DMS53 treated with DMSO at 0.1 percent for 48 hours (cell line): ENCODE data around the gene LIN7C.

Source experiments
- DNase-seq: peaks from one replicate; lab custom pipeline; 2025; ENCODE audit not compliant: unreplicated experiment; lab: John Stamatoyannopoulos, UW

LIN7C gene

DNA sequence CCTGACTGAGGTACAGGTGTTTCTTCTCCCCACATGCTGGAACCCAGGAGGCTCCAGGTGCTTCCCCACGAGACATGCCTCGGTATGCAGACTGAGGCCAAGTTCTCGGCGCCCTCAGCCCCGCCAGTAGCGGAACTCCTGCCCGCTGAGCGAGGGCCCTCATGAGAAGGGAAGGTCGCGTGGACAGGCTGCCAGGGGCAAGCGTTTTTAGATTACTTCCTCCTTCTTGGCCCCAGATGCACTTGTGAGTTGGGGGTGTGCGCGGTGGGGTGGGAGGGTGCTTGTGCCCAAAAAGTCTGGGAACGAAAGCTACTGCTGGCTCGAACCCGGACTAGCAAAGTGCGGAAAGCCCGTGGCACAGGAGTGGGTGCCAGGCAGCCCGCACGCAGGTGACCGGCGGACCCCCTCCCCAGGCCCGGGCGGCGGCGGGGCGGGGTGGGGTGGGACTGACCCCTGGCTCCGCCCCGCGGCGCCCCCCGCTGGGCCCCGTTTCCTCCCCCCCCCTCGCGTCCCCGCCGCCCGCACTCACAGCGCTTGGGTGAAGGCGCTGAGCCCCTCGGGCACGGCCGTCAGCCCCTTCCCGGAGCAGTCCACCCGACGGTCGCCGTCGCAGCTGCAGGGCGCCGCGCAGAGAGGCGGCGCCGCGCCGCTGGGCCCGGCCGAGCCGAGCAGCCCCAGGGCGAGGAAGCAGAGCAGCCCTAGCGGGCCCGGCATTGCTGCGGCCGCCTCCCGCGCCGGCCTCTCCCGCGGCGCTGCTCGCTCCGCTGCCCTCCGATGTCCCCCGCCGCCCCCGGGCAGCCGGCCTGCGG lies 34.8 kb downstream of the LIN7C start:
- no peak for DNase-seq

DNA sequence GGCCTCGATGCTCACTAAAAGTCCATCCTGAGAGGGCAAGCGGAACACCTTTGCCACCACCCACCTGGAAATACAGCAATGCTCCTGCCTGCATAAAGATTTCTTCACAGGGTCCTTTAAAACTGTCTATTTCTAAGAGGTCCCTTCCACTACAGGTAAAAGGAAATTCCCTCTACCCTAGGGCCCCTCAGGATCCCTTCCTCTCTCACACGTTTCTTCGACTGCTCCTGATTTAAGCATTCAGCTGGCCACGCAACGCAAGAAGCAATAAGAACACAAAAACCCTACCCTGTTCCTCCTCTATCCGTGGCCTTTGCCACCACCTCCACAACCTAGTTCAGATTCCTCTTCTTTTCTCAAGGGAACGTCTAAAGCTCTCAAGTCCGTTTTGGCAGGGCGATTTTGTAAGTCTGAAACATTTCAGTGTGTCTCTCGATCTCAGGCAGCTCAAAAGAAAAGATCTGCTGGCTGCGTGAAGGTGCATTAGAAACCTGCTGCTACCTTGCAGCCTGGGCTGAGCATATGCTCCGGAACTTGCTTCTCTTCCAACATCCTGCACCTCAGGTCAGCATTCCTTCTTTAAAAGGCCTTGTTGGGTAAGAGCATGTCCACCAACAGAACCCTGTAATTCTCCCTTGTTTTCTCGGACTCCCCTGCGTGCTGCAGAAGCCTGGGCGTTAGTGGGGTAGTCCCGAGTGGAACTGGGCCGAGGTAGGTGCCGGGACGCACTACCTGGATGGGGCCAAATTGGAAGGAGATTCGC lies 35.6 kb downstream of the LIN7C start:
- peak; percentile 41 for DNase-seq

DNA sequence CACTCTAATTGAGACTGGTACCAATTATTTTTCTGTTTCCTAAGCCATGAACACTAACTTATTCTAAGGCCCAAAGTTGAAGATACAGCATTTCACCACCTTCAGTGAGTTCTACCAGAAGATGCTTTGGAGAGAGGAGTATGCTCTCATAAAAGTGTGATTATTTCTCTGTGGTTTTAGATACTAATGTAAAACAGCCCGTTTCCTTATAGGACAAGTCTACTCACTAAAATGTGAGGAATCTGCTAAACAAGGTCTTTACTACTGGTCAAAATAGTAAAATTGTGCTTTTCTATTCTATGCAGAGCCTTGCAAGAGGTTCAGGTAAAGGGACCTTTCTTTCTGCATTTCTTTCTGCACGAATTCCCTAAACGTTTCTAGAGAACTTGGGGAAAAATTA lies 36.4 kb downstream of the LIN7C start:
- DNase-seq, result no peak

DNA sequence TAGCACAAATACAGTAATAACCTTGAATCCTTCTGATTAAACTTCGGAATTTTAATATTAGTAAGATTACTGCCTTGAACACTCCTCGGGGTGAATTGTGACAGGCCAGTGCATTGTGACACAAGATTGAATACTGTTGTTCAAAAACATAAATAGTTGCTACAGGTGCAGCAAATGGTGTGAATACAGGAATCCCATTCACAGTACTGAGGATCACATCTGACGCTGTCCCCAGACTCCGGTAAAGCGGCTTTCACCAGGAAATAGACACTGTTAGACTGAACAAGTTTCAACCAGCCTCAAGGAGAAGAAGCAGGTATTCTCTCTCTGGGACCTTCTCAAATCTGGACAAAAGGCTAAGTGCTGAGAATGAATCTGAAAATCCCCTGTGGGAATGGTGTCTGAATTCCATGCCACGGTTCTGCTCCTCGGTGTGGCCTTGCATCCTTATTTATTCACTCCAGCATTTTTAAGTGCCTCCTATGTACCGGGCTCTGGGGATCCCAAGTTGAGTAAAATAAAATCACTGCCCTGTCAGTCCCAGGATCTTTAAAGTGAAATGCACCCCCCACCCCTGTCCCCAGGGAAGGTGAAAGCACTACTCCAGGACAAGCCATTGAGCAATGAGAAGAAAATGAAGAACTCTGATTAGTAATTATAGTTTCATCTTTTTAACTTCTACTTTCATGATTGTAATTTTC lies 37.4 kb downstream of the LIN7C start:
- DNase-seq, result no peak

DNA sequence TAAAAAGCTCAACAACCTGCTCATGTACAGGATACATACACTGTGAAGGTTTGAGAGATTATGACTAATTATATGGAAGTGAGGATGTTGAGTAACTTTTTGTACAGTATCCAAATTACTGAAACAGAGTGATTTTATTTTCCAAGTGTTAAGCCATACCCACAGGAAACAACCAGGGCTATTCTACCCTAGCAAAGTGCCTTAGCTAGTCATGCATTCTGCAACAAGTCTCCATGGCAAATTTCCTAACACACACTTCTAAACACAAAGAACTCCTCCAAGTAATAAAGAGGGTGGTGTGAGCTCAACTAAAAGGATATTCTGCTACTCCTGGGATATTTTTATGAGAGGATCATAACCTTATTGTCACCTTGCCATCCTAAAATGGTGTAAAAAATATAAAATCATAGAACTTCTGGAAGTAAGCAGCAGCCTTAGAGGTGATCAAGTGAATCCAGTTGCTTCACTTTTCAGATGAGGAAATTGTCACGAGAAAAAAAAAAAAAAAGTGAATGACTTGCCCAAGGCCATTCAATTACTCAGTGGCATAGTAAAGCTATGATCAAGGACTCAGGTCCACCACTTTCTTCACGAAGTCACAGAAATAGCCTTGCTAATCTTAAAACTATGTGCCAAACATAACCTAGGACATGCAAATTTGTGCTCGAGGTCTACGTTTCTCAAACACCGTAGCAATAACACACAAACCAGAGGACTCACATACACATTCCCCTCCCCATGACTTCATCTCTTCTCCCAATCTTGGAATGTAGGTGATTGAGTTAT lies 38.2 kb downstream of the LIN7C start:
- no peak for DNase-seq

DNA sequence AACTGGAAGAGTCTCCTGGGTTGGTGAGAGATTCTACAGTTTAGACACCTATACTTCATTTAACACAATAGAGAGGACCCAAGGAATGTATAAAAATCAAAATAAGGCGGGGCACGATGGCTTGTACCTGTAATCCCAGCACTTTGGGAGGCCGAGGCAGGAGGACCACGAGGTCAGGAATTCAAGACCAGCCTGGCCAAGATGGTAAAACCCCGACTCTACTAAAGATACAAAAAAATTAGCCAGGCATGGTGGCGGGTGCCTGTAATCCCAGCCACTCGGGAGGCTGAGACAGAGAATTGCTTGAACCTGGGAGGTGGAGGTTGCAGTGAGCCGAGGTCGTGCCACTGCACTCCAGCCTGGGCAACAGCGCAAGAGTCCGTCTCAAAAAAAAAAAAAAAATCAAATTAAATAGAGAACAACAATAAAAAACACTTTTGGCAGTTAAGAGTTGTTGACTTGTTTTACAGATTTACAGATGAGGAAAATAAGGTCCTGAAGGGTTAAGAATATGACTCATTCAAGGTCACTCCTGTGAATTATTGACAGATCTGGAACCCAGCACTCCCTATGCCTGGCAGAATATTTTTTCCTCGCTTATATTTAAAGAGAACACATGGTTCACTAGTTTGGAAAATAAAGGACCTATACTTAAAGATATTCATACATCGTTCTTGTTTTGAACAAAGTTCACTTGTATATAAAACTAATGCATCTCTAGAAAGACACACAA lies 39.2 kb downstream of the LIN7C start:
- DNase-seq, result no peak

DNA sequence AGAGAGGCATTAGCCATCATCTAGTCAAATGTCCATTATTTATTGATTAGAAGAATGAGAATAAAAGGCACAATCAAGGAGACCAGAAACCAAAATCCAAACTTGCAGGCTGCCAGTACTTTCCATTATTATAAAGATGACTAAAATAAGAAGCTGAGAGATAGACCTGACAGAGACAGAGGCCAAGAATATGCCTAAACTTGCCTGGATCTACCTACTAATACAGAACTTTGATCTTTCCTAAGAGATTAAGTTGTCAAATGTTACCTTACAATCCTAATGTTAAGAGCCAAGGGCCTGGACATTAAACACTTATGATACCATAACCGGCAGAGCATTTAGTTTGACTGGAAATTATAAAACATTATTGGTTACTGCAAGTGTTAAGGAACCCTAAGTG lies 40.2 kb downstream of the LIN7C start:
- no peak for DNase-seq

DNA sequence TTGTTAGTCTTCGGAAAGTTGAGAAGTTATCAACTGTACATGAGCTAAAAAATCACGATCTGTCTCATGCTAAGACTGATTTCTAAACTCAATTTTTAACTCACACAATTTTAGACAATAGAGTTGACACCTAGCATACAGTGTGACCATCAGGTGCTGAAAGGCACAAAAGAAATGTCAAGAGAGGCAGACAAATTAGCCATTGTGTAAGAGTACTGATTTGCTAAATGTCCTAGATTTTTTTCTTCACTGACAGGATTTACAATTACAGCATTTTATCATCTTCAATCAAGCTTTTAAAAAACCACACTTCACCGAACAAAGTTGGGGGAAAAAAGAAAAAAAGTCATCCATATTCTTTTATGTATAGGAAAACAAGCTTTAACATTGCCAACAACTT lies 40.9 kb downstream of the LIN7C start:
- DNase-seq, result no peak

DNA sequence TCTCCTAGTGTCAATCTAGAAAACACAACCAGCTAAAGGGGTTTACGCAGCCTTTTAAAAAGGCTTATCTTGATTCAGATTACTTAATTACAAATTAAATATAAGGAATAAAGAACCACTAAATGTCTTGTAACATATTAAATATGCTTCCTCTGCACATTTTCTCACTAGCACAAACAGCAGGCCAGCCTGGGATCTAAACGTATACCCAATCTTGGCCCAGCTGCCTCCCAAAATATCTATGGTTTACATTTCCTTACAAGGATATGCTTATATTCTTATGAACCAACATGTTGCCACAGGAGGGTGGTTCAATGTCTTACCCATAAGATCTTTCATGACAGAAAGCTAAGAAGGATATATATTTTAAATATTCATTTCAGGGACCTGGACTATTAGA lies 41.7 kb downstream of the LIN7C start:
- DNase-seq, result no peak

DNA sequence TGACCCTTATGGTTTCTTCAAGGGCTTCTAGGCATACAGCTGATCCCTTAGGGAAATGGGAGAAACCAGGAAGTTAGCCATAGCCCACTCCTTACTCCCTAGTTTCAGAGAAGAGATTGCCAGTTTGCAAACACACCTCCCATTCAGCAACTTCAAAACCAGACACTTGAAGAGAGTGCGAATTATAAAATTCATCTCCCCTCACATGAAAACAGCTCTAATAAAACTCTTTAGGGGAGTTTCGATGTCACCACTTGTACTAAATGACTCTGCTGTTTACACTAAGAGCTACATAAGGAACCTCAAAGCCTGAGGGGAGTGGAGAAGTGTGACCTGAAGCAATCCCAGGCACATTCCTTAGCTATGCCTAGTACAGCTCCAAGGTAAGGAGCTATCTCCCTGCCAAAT lies 42.3 kb downstream of the LIN7C start:
- DNase-seq, result no peak

DNA sequence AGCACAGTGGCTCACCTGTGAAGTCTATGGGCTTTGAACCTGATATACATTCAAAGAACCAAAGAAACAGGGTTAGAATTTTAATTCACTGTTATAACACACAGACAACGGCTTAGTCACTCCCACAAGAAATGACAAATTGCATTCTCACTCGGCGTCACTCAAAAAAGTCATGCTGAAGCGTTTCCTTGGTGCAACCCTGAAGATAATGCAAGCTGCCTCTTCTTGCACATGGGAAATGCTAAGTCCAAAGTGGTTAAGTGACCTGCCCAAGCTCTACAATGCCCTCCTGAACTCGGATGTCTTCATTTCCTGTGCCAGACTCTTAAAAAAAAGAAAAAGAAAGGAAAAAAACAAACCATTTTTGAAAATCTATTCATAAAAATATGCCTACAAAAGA lies 44.0 kb downstream of the LIN7C start:
- DNase-seq, result no peak

DNA sequence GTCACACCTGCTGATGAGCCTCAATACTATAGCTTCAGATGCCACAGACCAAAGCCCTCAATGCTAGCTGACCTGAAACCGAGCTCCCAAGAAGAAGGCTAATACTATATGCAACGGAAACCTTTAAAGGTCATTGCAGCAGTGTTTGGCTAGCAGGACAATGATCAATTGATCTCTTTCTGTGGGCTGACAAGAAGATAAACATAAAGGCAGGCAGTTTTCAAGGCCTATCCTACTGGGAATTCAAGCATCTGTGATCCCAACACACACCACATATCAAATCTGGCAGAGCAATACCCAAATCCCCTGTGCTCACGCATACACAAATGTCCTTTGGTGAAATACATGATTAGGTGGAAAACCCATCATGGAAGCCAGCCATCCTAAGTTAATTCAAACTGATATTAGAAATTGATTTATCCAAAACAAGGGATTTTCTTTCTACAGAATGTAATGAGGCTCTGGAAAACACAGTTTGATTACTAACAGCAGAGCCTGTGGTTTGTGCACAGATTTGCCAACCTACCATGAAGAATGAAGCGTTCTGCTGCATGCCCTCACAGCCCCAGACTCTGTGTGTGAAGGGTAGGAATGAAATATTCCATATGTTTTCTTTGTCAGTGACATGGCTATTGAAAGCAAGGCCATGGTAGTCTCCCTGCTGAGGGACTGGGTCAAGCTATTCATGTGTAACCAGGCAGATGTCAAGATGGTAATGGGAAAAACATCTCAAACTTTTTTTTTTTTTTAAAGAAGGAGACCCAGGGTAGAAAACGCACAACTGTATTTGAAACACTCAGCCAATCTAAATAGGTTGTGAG lies 46.2 kb downstream of the LIN7C start:
- no peak for DNase-seq

DNA sequence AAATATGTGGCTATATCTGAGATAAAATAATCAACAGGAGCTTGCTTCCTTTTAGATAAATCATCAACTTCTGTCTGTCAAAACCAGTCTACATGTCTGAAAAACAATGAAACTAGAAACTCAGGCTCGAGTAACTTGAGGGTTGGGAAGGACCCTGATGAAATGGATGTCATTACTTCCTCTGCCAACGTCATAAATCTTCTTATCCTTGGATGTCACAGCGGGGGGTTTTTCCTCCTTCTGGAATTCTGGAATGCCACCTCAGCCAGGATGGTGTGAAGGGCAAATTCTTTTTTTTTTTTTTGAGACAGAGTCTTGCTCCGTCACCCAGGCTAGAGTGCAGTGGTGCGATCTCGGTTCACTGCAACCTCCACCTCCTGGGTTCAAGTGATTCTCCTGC lies 47.4 kb downstream of the LIN7C start:
- no peak for DNase-seq

DNA sequence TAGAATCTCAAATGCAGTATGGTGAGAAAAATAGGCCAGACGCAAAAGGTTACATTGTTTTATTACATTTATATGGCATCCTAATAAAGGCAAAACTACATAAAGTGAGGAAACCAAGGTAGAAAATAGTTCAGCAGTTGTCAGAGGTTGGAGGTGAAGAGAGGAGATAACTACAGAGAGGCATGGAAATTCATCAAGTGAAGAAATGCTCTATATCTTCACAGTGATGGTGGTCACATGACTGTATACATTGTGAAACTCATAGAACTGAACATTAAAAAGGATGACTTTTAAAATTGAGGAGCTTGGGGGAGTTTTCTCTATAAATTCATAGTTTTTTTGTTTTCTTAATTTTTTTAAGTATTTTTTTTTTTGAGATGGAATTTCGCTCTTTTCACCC lies 48.4 kb downstream of the LIN7C start:
- no peak for DNase-seq

DNA sequence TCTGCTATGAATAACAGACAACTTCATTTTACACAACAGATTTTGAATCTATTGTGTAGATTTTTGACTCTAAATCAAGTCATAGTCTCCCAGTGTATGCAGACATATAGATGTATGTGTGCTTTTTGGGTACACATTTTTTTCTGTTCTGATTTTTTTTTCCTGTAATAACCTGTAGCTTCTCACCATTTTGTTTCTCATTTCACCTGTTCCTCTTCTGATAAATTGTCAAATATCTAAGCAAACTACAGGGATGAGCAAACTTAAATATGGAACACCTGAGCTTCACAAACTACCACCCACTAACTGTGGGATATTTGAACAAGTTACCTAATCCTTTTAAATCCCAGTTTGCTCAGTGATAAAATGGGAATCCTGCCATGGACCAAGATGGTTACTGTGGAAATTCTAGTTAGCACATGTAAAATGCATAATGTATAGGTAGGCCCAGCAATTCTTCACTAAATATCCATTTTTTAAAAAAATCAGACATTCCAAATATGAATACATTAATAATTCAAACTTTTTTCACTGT lies 49.7 kb downstream of the LIN7C start:
- no peak for DNase-seq

DNA sequence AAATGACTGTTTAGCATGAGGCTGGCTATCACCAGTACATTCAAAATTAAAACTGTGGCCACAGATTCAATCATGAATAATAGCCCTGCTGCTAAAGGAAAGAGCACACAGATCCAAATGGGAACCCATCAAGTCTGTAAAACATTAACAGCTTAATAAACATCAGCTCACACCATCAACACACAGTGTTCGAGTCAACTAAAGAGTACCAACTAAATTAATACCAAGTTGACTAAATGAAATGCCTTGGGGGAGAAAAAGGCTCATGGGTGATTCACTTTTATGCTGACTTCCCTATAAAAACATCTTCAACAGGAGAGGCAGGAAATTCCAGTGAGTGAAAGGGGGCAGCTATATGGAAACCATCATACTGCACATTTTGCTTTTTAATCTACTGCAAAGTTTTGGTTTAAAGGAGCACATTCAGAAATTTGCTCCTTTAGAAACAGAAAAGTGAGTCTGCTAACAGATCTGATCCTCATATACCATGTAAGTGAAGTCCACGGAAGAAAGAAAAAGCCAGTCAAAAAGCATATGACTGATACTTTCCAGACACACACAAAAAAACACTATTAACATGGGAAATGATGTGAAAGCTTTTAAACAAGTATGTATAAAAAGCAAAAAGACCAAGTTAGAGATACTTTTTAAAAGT lies 50.3 kb downstream of the LIN7C start:
- DNase-seq, result peak; percentile 84

DNA sequence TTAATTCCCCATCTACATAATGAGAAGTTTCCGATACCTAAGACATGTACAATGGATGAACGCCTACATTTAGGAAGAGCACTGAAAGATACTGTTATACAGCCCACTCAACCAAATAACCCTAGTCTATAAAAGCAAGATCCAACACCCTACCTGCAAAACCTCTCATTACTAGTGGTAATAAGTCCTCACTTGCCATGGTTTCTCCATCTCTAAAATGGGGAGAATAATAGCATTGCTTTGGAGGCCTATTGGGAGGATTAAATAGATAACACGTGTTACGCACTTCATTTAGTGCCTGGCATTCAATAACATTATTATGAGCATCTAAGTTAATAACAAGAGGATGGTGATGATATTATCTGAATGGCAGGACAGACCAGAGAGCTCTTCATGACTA lies 50.9 kb downstream of the LIN7C start:
- no peak for DNase-seq

DNA sequence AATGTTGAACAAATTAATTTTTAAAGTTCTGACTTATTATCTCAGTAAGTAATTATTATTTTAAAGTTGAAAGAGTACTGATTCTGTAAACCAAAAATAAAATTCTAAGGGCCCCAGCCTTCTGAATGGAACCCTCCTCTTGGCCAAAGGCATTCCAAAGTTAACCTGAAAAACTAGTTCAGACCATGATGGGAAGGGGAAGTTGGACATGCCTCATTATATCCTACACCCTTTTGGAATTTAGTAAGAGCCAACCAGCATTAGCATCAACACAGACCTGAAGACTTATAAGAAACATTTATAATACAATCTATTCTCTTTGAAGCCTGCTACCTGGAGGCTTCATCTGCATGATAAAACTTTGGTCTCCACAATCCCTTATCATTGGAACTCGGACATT lies 52.9 kb downstream of the LIN7C start:
- no peak for DNase-seq

DNA sequence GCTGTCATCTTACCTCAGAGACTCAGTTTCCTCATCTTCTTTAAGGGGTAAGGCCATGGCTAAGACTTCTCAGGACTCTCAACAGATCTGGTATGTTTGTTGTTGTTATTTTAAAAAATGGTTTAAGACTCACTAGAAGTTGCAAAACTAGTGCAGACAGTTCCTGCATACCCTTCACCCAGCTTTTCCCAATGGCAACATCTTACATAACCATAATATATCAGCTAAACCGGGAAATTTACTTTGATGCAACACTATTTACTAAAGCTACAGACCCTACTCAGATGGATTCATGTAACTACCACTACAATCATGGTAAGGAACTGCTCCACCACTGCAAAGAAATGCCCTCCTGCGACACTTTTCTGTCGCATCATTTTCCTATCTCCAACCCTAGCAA lies 54.4 kb downstream of the LIN7C start:
- no peak for DNase-seq
